ENCODE data around the gene ESM1.

The ESM1 gene

GRCh38 chr5:54969242-54969641 is 16.2 kb downstream of the ESM1 start:
- Histone ChIP-seq H3F3A (ENCODE audit: low read depth) (0 out of 2 replicates have a peak, but pooled peaks cover 2% of the 10 kb centered on the region), H3K9ac (ENCODE audit: low read depth, low read length, poor library complexity, severe bottlenecking) (no peak overlapping the region), H3K4me1 (ENCODE audit: insufficient read depth, low read length, poor library complexity, severe bottlenecking) (peaks cover 13% of the 10 kb centered on the region), H2AFZ (ENCODE audit: low read length) (no peak overlapping the region), H3K9me3 (ENCODE audit: insufficient read depth, low read depth, low read length) (no peaks in the 10 kb centered on the region), H3K36me3 (ENCODE audit: insufficient read depth, low read length) (no peaks in the 10 kb centered on the region), H3K4me3 (ENCODE audit: low read length, poor library complexity, severe bottlenecking) (no peak overlapping the region), H3K4me2 (ENCODE audit: low read depth, low read length, poor library complexity, severe bottlenecking) (no peak overlapping the region), H3K9me2 (replicated peaks; ENCODE audit: low read depth, low read length) (no peaks in the 10 kb centered on the region), H4K20me1 (ENCODE audit: insufficient read depth, low read length, poor library complexity, severe bottlenecking) (no peaks in the 10 kb centered on the region), H3K79me2 (ENCODE audit: insufficient read depth, low read length) (no peaks in the 10 kb centered on the region), H3K27me3 (ENCODE audit: insufficient read depth, low read length, poor library complexity, severe bottlenecking) (no peaks in the 10 kb centered on the region)
- no peak for TF ChIP-seq CTCF (conservative IDR thresholded peaks at IDR 0.05; ENCODE audit: low read length)
- TF ChIP-seq EZH2phosphoT487 (IDR thresholded peaks at IDR 0.05; ENCODE audit: borderline replicate concordance) = no peak

- Histone ChIP-seq H3K27me3 (ENCODE audit: insufficient read depth, low read length, poor library complexity, severe bottlenecking) (no peaks in the 10 kb centered on the region), H3K4me2 (ENCODE audit: low read depth, low read length, poor library complexity, severe bottlenecking) (no peak overlapping the region), H3K4me3 (ENCODE audit: low read length, poor library complexity, severe bottlenecking) (no peak overlapping the region), H3K4me1 (ENCODE audit: insufficient read depth, low read length, poor library complexity, severe bottlenecking) (peaks cover 13% of the 10 kb centered on the region), H4K20me1 (ENCODE audit: insufficient read depth, low read length, poor library complexity, severe bottlenecking) (no peaks in the 10 kb centered on the region), H3K9me3 (ENCODE audit: insufficient read depth, low read depth, low read length) (no peaks in the 10 kb centered on the region), H2AFZ (ENCODE audit: low read length) (no peak overlapping the region), H3K9ac (ENCODE audit: low read depth, low read length, poor library complexity, severe bottlenecking) (no peak overlapping the region), H3K36me3 (ENCODE audit: insufficient read depth, low read length) (no peaks in the 10 kb centered on the region), H3K79me2 (ENCODE audit: insufficient read depth, low read length) (no peaks in the 10 kb centered on the region), H3F3A (ENCODE audit: low read depth) (0 out of 2 replicates have a peak, but pooled peaks cover 2% of the 10 kb centered on the region), H3K9me2 (replicated peaks; ENCODE audit: low read depth, low read length) (no peaks in the 10 kb centered on the region)
- no peak for TF ChIP-seq CTCF (conservative IDR thresholded peaks at IDR 0.05; ENCODE audit: low read length)
- no peak for TF ChIP-seq EZH2phosphoT487 (IDR thresholded peaks at IDR 0.05; ENCODE audit: borderline replicate concordance)
Measured at GRCh38 chr5:54965806-54966205, 19.6 kb downstream of the ESM1 start.

GRCh38 chr5:54964405-54964804 is 21.0 kb downstream of the ESM1 start:
- Histone ChIP-seq H2AFZ (ENCODE audit: low read length) (no peak overlapping the region), H3K4me3 (ENCODE audit: low read length, poor library complexity, severe bottlenecking) (no peak overlapping the region), H3K9me2 (replicated peaks; ENCODE audit: low read depth, low read length) (no peaks in the 10 kb centered on the region), H3K36me3 (ENCODE audit: insufficient read depth, low read length) (no peaks in the 10 kb centered on the region), H4K20me1 (ENCODE audit: insufficient read depth, low read length, poor library complexity, severe bottlenecking) (no peaks in the 10 kb centered on the region), H3K9ac (ENCODE audit: low read depth, low read length, poor library complexity, severe bottlenecking) (no peak overlapping the region), H3K79me2 (ENCODE audit: insufficient read depth, low read length) (no peaks in the 10 kb centered on the region), H3K9me3 (ENCODE audit: insufficient read depth, low read depth, low read length) (no peaks in the 10 kb centered on the region), H3K4me1 (ENCODE audit: insufficient read depth, low read length, poor library complexity, severe bottlenecking) (peaks cover 11% of the 10 kb centered on the region), H3F3A (ENCODE audit: low read depth) (0 out of 2 replicates have a peak, but pooled peaks cover 2% of the 10 kb centered on the region), H3K4me2 (ENCODE audit: low read depth, low read length, poor library complexity, severe bottlenecking) (no peak overlapping the region), H3K27me3 (ENCODE audit: insufficient read depth, low read length, poor library complexity, severe bottlenecking) (no peaks in the 10 kb centered on the region)
- TF ChIP-seq EZH2phosphoT487 (IDR thresholded peaks at IDR 0.05; ENCODE audit: borderline replicate concordance) (no peak), CTCF (conservative IDR thresholded peaks at IDR 0.05; ENCODE audit: low read length) (no peak)

Data from Loucy (cell line).